Activated CD8-positive, alpha-beta memory T cell treated with anti-CD3 and anti-CD28 coated beads, Interleukin-2, amount 50 U/mL, for 24 hours (primary cell): Measurements from ENCODE around the gene KCNK1.
"Not testable (repeated sequence)": the region's sequence is repeated elsewhere in the genome, so short reads cannot be mapped to it uniquely, and the experiment has no call there.

ENCODE experiments used
- DNase-seq: peaks from one replicate; pipeline ENCODE4 v3.0.0-alpha.2; 2020; ENCODE audit errors: extremely low read depth

Gene KCNK1

GRCh38 chr1:233665575-233666270, 51.8 kb downstream of the KCNK1 start:
- no peak for DNase-seq

GRCh38 chr1:233667741-233668140, 53.8 kb downstream of the KCNK1 start:
- no peak for DNase-seq

GRCh38 chr1:233668146-233668724, 54.3 kb downstream of the KCNK1 start:
- DNase-seq = no peak

- DNase-seq = no peak
These were observed 54.9 kb downstream of the KCNK1 start for GRCh38 chr1:233668725-233669294.

- DNase-seq = not testable (repeated sequence)
These were observed 56.5 kb downstream of the KCNK1 start for GRCh38 chr1:233670363-233670762.

- no peak for DNase-seq
These were observed 57.4 kb downstream of the KCNK1 start for GRCh38 chr1:233671286-233671685.

GRCh38 chr1:233672732-233673131, 58.8 kb downstream of the KCNK1 start:
- DNase-seq = no peak

- DNase-seq = no peak
These were observed 59.5 kb downstream of the KCNK1 start for GRCh38 chr1:233673261-233673946.

GRCh38 chr1:233673947-233674431, 60.1 kb downstream of the KCNK1 start:
- no peak for DNase-seq

GRCh38 chr1:233675446-233675845, 61.5 kb downstream of the KCNK1 start:
- no peak for DNase-seq

GRCh38 chr1:233675893-233676292, 62.0 kb downstream of the KCNK1 start:
- DNase-seq = no peak

GRCh38 chr1:233677690-233678354, 63.9 kb downstream of the KCNK1 start:
- no peak for DNase-seq

- no peak for DNase-seq
These were observed 65.1 kb downstream of the KCNK1 start for GRCh38 chr1:233679030-233679429.

- DNase-seq = no peak
These were observed 65.9 kb downstream of the KCNK1 start for GRCh38 chr1:233679591-233680373.

GRCh38 chr1:233681285-233681684, 67.4 kb downstream of the KCNK1 start:
- no peak for DNase-seq

- DNase-seq = not testable (repeated sequence)
These were observed 72.7 kb downstream of the KCNK1 start for GRCh38 chr1:233686653-233687052.

GRCh38 chr1:233689017-233689747, 75.3 kb downstream of the KCNK1 start:
- no peak for DNase-seq

- no peak for DNase-seq
These were observed 75.9 kb downstream of the KCNK1 start for GRCh38 chr1:233689748-233690254.

- DNase-seq = no peak
These were observed 82.0 kb downstream of the KCNK1 start for GRCh38 chr1:233695901-233696300.

GRCh38 chr1:233700338-233700737, 86.4 kb downstream of the KCNK1 start:
- no peak for DNase-seq
